Mesenchymal stem cell (in vitro differentiated cells and primary cell): ENCODE data around the gene RPGRIP1L.
A peak's percentile ranks its signal among the peaks of the same experiment; 100 is the strongest.

Experiments used
- DNase-seq: peaks from one replicate; pipeline ENCODE4 v3.0.0-alpha.2; 2013
- H2AFZ ChIP-seq: one replicate; pipeline ENCODE4 v1.6.1; 2013; ENCODE audit warnings: low read depth, mild to moderate bottlenecking, control low read depth, inconsistent platforms, low read length, moderate library complexity
- H2AK5ac ChIP-seq: 2 replicates; pipeline ENCODE4 v1.6.1; 2013; ENCODE audit warnings: low read length, moderate library complexity, mild to moderate bottlenecking, inconsistent platforms; ENCODE audit not compliant: severe bottlenecking
- H2BK120ac ChIP-seq: one replicate; pipeline ENCODE4 v1.6.1; 2013; ENCODE audit warnings: low read depth, mild to moderate bottlenecking, inconsistent platforms, low read length, moderate library complexity
- H2BK12ac ChIP-seq, 2 experiments: one replicate each; pipeline ENCODE4 v1.6.1; 2013; ENCODE audit warnings: inconsistent platforms in 2 of 2, low read length in 2 of 2, mild to moderate bottlenecking in 2 of 2, moderate library complexity in 2 of 2, control low read depth in 1 of 2
- H2BK15ac ChIP-seq: one replicate; pipeline ENCODE4 v1.6.1; 2013; ENCODE audit warnings: mild to moderate bottlenecking, low read depth, inconsistent platforms; ENCODE audit not compliant: poor library complexity, severe bottlenecking
- H2BK5ac ChIP-seq: 2 replicates; pipeline ENCODE4 v1.6.1; 2013; ENCODE audit warnings: low read depth, mild to moderate bottlenecking, low read length, control low read depth, inconsistent platforms; ENCODE audit not compliant: poor library complexity, severe bottlenecking
- H3K14ac ChIP-seq, 2 experiments: one replicate each; pipeline ENCODE4 v1.6.1; 2013; ENCODE audit warnings: inconsistent platforms in 2 of 2, low read length in 2 of 2, control low read depth in 1 of 2, mild to moderate bottlenecking in 1 of 2, moderate library complexity in 1 of 2
- H3K18ac ChIP-seq, 2 experiments: one replicate each; pipeline ENCODE4 v1.6.1; 2013; ENCODE audit warnings: inconsistent platforms in 2 of 2, low read length in 2 of 2, control low read depth in 1 of 2, low read depth in 1 of 2, mild to moderate bottlenecking in 1 of 2
- H3K23ac ChIP-seq, 2 experiments: one replicate each; pipeline ENCODE4 v1.6.1; 2013; ENCODE audit warnings: inconsistent platforms in 2 of 2, low read length in 2 of 2, mild to moderate bottlenecking in 2 of 2, moderate library complexity in 2 of 2, control low read depth in 1 of 2
- H3K27ac ChIP-seq: 2 replicates; pipeline ENCODE4 v1.5.1; 2013; ENCODE audit warnings: mild to moderate bottlenecking, moderate library complexity, low read length, control low read depth, inconsistent platforms; ENCODE audit not compliant: poor library complexity, severe bottlenecking
- H3K27me3 ChIP-seq, 2 experiments: 2 replicates each; pipeline versions ENCODE4 v1.6.1 to v1.7.0; 2013; ENCODE audit warnings: low read length in 2 of 2, mild to moderate bottlenecking in 2 of 2, moderate library complexity in 2 of 2, control low read depth in 1 of 2, inconsistent platforms in 1 of 2; ENCODE audit not compliant: control insufficient read depth in 1 of 2, insufficient read depth in 1 of 2
- H3K36me3 ChIP-seq, 2 experiments: 2 replicates each; pipeline versions ENCODE4 v1.6.1 to v1.7.0; 2013; ENCODE audit warnings: low read length in 2 of 2, control low read depth in 1 of 2, inconsistent platforms in 1 of 2, low read depth in 1 of 2, mild to moderate bottlenecking in 1 of 2; ENCODE audit not compliant: insufficient read depth in 2 of 2, control insufficient read depth in 1 of 2
- H3K4ac ChIP-seq, 2 experiments: one replicate each; pipeline ENCODE4 v1.6.1; 2013; ENCODE audit warnings: inconsistent platforms in 2 of 2, low read length in 2 of 2, mild to moderate bottlenecking in 2 of 2, moderate library complexity in 2 of 2, control low read depth in 1 of 2, low read depth in 1 of 2
- H3K4me1 ChIP-seq: 2 replicates; pipeline ENCODE4 v1.6.1; 2013; ENCODE audit warnings: low read depth, low read length, control low read depth; ENCODE audit not compliant: control insufficient read depth, insufficient read depth
- H3K4me2 ChIP-seq: 2 replicates; pipeline ENCODE4 v1.6.1; 2013; ENCODE audit warnings: low read length, mild to moderate bottlenecking, inconsistent platforms; ENCODE audit not compliant: poor library complexity, severe bottlenecking
- H3K4me3 ChIP-seq, 2 experiments: 2 replicates each; pipeline versions ENCODE4 v1.5.1 to v1.7.0; 2013; ENCODE audit warnings: low read length in 2 of 2, mild to moderate bottlenecking in 2 of 2, control low read depth in 1 of 2, low read depth in 1 of 2; ENCODE audit not compliant: insufficient read depth in 1 of 2
- H3K79me1 ChIP-seq: replicated peaks from 2 replicates; pipeline ENCODE4 v1.6.1; 2013; ENCODE audit warnings: mild to moderate bottlenecking, control low read depth, low read length, inconsistent platforms; ENCODE audit not compliant: poor library complexity, severe bottlenecking
- H3K9ac ChIP-seq: 2 replicates; pipeline ENCODE4 v1.7.0; 2013; ENCODE audit warnings: mild to moderate bottlenecking, low read length, moderate library complexity
- H3K9me3 ChIP-seq: 2 replicates; pipeline ENCODE4 v1.7.0; 2013; ENCODE audit warnings: mild to moderate bottlenecking, low read length; ENCODE audit not compliant: control insufficient read depth
- H4K8ac ChIP-seq: one replicate; pipeline ENCODE4 v1.6.1; 2013; ENCODE audit warnings: inconsistent platforms, mild to moderate bottlenecking, low read length, moderate library complexity
- H4K91ac ChIP-seq: one replicate; pipeline ENCODE4 v1.6.1; 2013; ENCODE audit warnings: mild to moderate bottlenecking, low read length, inconsistent platforms
- WGBS: methylation state at CpG from one replicate; pipeline ENCODE4 v1.1.7; 2013; ENCODE audit warnings: mixed read lengths; 5-methylcytosine and 5-hydroxymethylcytosine counted together

Gene RPGRIP1L

GRCh38 chr16:53559270-53559951 lies 144.2 kb downstream of the RPGRIP1L start:
- 64% methylated on average over 5 of the region's 5 CpGs for WGBS
- H2AK5ac ChIP-seq = no peak overlapping the region

GRCh38 chr16:53558710-53559109 lies 144.9 kb downstream of the RPGRIP1L start:
- H3K36me3 ChIP-seq = no peaks in the 10 kb centered on the region
- no peak overlapping the region for H2AK5ac ChIP-seq
- no peak for DNase-seq
- H2BK5ac ChIP-seq = no peak overlapping the region
- H3K18ac ChIP-seq = no peak overlapping the region
- H3K9ac ChIP-seq = no peak overlapping the region
- H3K9me3 ChIP-seq = no peaks in the 10 kb centered on the region
- H2BK120ac ChIP-seq = no peak overlapping the region
- no peaks in the 10 kb centered on the region for H3K79me1 ChIP-seq
- no peak overlapping the region for H2AFZ ChIP-seq
- H3K4me1 ChIP-seq = no peaks in the 10 kb centered on the region
- H3K27me3 ChIP-seq = peaks cover 6% of the 10 kb centered on the region in 2 experiments
- H4K8ac ChIP-seq = no peak overlapping the region
- H2BK15ac ChIP-seq = no peak overlapping the region
- WGBS = 93% methylated on average over 5 of the region's 5 CpGs
- H3K14ac ChIP-seq = no peak overlapping the region
- H3K4ac ChIP-seq = no peak overlapping the region
- H3K23ac ChIP-seq = no peak overlapping the region
- no peak overlapping the region for H4K91ac ChIP-seq
- no peak overlapping the region for H3K27ac ChIP-seq
- no peak overlapping the region for H3K4me2 ChIP-seq
- H3K4me3 ChIP-seq = no peak overlapping the region
- no peak overlapping the region for H2BK12ac ChIP-seq

More at GRCh38 chr16:53559270-53559951, 144.2 kb downstream of the RPGRIP1L start:
- H2BK5ac ChIP-seq = no peak overlapping the region
- H3K9me3 ChIP-seq = no peaks in the 10 kb centered on the region
- H3K18ac ChIP-seq = no peak overlapping the region
- H3K23ac ChIP-seq = no peak overlapping the region
- no peak overlapping the region for H2AFZ ChIP-seq
- no peak overlapping the region for H3K27ac ChIP-seq
- H3K14ac ChIP-seq = no peak overlapping the region
- no peak overlapping the region for H2BK12ac ChIP-seq
- H3K4me3 ChIP-seq = no peak overlapping the region
- H4K8ac ChIP-seq = no peak overlapping the region
- no peak overlapping the region for H4K91ac ChIP-seq
- DNase-seq = no peak
- no peak overlapping the region for H3K4ac ChIP-seq
- H3K4me1 ChIP-seq = no peaks in the 10 kb centered on the region
- H3K36me3 ChIP-seq = no peaks in the 10 kb centered on the region
- no peak overlapping the region for H2BK15ac ChIP-seq
- no peaks in the 10 kb centered on the region for H3K27me3 ChIP-seq
- no peak overlapping the region for H2BK120ac ChIP-seq
- H3K79me1 ChIP-seq = no peaks in the 10 kb centered on the region
- H3K9ac ChIP-seq = no peak overlapping the region
- no peak overlapping the region for H3K4me2 ChIP-seq

GRCh38 chr16:53556521-53556920 lies 147.1 kb downstream of the RPGRIP1L start:
- Histone ChIP-seq H3K9ac (no peak overlapping the region), H2BK12ac (no peak overlapping the region), H3K9me3 (no peaks in the 10 kb centered on the region), H3K4me3 (no peak overlapping the region), H2AK5ac (no peak overlapping the region), H2BK5ac (no peak overlapping the region), H3K4me1 (no peaks in the 10 kb centered on the region), H3K4me2 (no peak overlapping the region), H3K4ac (no peak overlapping the region), H2BK120ac (no peak overlapping the region), H3K23ac (no peak overlapping the region), H3K36me3 (no peaks in the 10 kb centered on the region), H3K27me3 (peaks cover 20 to 26% of the 10 kb centered on the region in 2 experiments), H3K79me1 (no peaks in the 10 kb centered on the region), H2BK15ac (no peak overlapping the region), H3K18ac (no peak overlapping the region), H3K14ac (no peak overlapping the region), H3K27ac (no peak overlapping the region), H4K8ac (no peak overlapping the region), H4K91ac (no peak overlapping the region), H2AFZ (no peak overlapping the region)
- 88% methylated on average over 6 of the region's 8 CpGs for WGBS
- no peak for DNase-seq

- no peak overlapping the region for H3K23ac ChIP-seq
- no peak overlapping the region for H3K4me3 ChIP-seq
- peak; percentile 82 for DNase-seq
- no peak overlapping the region for H4K8ac ChIP-seq
- H3K14ac ChIP-seq = no peak overlapping the region
- H2BK12ac ChIP-seq = no peak overlapping the region
- no peaks in the 10 kb centered on the region for H3K36me3 ChIP-seq
- H3K4me1 ChIP-seq = peaks cover 11% of the 10 kb centered on the region
- H4K91ac ChIP-seq = no peak overlapping the region
- no peak overlapping the region for H2BK15ac ChIP-seq
- no peaks in the 10 kb centered on the region for H3K9me3 ChIP-seq
- WGBS = 28% methylated on average over 18 of the region's 18 CpGs
- no peak overlapping the region for H2BK5ac ChIP-seq
- peak overlapping the region; percentile 48 for H3K4me2 ChIP-seq
- peaks cover 31 to 46% of the 10 kb centered on the region in 2 experiments for H3K27me3 ChIP-seq
- no peaks in the 10 kb centered on the region for H3K79me1 ChIP-seq
- no peak overlapping the region for H3K27ac ChIP-seq
- H3K4ac ChIP-seq = no peak overlapping the region
- H3K9ac ChIP-seq = peak overlapping the region; percentile 76
- peak overlapping the region in 1 of 2 experiments; percentile 35 for H3K18ac ChIP-seq
- no peak overlapping the region for H2BK120ac ChIP-seq
- no peak overlapping the region for H2AFZ ChIP-seq
- H2AK5ac ChIP-seq = no peak overlapping the region
These were observed 153.5 kb downstream of the RPGRIP1L start for GRCh38 chr16:53549970-53550690.
